Stimulated activated CD8-positive, alpha-beta memory T cell treated with anti-CD3 and anti-CD28 coated beads, Interleukin-2, amount 100 ng/mL, for 48 hours (primary cell): ENCODE measurements around the gene USP47.

ENCODE experiments used
- DNase-seq, 2 donors: peaks; one replicate each; pipeline ENCODE4 v3.0.0-alpha.2; 2020; ENCODE audit warnings: low read depth in 2 of 2

USP47 gene

DNA sequence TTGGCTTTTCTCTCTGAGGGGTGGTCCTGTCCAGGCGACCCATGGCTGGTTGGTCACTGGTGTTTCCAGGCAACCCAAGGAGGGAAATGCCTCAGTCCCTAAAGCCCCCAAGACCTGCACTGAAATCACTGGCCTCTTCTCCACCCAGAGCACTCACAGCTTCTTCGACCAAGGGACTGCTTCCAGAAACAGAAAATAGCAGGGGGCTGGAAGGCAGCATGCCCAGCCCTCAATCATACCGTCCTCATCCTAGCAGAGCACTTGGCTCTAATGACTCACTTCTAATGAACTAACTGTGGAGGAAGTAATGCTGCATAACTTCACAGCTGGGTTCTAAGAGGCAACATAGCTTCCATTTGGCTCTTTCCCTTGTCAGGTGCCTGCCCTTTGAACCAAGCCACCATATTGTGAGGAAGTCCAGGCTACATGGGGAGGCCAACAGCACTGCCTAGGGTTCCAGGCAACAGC lies 139.1 kb downstream of the USP47 start:
- no peak for DNase-seq

DNA sequence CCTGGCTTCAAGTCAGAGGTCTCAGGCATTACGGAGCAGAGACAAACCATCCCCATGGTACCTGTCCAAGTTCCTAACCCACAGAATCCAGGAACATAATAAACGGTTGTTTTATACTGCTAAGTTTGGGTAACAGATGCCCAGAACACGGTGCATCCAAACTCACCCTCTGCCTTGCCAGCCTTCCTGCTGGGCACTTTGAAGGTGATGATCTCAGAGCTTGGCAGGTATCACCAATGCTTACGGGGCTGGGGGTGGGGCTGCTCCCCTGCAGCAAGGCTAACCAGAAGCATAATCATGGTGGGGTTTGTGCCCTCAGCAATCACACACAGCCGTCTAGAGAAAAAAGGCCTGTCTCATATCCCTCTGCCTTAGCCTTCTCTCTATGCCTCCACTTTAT lies 139.6 kb downstream of the USP47 start:
- no peak for DNase-seq

DNA sequence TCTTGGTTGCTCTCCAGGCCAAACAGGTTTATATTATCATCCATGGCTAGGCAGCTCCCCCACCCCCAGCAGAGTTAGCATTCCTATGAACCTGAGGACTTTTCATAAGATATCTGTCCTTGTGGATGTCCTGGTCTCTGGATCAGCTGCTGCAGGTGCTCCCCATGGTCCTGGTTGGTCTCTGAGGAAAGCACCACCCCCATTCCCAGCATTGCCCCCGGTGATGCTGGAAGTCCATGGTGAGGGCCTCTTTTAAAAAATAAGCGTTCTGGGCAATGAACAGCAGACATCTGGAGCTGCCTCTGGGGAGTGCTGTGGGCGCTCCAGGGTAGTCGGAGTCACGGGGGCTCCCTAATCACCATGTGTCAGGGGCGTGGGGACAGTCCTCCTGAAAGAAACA lies 140.1 kb downstream of the USP47 start:
- DNase-seq: no peak

DNA sequence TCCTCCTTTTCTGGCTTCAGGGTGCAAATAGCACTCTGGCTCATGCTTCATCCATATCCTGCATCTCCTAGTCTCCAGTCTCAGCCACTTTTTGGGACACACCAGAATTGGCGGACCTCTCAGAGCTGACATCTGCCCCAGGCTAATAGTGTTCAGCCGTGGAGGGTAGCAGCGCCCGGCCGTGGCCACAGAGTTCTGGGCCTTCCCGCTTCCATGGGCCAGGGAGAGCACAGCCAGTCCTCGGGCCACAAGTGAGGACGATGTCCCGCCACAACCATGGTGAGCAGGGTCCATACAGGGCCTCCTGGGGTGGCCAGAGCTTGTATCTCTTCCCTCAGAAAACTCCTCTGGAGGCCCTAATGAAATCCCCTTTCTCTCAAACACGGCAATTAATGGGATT lies 140.7 kb downstream of the USP47 start:
- DNase-seq: no peak

DNA sequence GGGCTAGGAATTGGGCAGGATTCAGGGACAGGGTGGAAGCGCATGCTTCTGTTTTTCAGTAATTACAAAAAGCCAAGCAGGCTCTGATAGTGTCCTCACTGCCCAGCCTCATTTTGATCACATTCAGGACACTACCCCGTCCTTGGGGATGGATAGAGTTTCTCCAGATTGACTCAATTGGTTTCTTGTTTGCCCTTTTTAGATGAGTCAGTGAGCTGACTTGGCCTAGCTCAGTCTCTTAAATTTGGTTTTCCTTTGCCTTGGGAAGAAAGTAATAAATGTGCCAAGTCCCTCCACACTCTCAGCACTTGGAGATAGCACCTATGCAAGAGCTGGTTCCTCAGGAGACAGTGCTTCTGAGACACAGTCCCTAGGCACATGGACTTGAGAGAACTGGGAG lies 141.2 kb downstream of the USP47 start:
- DNase-seq: no peak

DNA sequence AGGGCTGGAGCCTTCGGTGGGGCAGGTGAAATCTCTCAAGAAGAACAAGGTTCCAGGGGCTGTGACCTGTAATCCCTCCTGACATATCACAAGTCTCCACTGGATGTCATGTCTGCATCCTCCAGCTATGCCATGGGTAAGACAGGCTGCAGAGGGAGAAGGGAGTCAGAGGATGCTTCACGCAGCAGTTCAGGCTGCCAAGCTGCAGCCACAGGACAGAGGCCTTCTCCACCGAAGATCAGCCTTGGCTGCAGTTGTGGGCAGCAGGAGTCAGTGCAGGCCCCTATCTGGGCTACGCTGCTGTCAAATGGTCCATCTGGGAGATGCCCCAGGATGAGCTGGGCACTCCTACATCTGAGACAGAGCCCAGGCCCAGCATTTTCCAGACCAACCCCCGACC lies 141.7 kb downstream of the USP47 start:
- DNase-seq: no peak

DNA sequence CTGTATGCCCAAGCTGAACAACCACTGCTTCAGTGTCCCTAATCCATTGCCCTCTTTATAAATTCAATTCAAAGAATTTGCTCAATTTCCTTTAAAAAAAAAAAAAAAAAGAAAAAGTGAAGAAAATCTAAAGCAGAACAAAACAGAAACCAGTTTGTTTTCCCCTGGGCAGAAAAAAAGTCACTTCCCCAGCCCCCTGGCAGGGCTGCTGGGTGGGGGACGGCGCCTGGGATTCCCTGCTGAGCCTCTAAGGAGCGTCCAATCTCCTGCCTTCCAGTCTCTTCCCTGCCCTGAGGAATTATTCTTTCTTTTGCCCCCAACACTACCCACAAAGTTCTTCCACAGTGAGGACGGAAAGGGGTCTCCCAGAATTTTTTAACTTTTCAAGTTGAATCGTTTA lies 142.8 kb downstream of the USP47 start:
- no peak for DNase-seq

DNA sequence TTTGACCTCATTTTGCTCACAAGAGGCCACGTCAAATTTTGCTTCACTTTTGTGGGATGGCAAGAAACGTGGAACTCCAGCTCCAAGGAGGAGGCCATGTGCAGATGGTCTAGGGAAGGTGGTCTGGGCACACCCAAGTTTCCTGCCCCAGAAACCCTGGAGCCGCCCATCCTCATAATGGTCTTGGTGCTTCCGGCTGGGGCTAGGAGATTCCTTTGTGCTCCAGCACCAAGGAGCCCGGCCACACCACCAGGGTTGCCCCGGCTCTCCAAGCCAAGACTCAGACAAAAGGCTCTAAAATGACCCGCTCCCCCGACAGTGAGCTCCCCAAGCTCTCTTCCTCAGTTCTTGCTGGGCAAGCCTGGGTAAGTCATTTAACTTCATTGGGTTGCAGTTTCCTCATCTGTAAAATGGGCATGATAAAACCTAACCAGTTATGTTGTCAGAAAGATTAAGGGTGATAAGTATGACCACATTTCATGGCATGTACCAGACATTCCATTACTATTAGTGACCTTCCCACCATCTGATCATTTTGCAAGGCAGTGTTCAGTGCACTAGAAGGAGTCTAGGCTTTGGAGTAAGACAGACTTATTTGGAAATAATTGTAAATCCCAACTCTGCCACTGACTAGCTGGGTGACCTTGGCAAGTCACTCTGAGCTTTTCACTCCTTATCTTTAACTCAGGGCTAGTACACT lies 143.4 kb downstream of the USP47 start:
- no peak for DNase-seq

DNA sequence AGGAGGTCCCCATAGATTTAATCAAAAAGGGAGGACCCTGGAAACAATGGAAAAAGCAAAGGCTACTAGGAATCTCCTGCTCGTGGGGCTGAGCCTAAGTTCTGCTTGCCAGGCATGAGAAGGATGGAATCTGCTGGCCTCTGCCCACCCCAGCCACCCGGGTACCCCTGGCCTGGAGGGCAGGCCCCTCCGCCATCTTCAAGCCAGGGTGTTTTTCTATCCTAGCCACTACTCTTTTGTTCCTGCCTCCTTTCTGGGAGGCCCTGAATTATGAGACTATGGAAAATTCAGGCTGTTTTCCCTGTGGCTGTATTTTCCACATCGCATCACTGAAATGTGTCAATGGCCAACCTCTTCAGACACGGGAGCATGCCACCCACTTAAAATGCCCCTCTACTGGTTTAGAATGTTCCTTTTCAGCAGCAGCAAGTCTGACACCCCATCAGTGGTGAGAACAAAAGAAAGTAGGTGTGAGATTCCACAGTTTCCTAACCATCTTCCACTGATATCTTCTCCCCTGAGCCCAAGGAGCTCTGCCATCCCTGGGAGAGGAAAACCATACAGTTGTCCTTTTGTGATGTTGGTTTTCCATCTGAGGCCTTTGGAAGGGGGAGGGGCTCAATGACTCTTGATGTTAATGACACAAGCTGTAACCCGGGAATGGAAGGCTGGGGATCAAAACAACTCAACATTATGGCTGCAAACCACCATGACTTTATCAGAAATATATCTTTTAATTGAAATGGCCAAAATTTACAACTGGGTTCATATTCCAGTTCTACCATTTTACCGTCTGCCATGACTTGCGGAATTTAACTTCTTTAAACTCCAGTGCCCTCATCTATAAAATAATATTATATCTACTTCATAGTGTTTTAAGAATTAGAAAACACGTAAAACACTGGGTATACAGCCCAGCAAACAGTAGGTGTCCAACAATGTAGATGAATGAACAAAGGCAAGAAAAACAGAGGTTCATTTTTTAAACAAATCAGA lies 144.5 kb downstream of the USP47 start:
- DNase-seq: no peak

DNA sequence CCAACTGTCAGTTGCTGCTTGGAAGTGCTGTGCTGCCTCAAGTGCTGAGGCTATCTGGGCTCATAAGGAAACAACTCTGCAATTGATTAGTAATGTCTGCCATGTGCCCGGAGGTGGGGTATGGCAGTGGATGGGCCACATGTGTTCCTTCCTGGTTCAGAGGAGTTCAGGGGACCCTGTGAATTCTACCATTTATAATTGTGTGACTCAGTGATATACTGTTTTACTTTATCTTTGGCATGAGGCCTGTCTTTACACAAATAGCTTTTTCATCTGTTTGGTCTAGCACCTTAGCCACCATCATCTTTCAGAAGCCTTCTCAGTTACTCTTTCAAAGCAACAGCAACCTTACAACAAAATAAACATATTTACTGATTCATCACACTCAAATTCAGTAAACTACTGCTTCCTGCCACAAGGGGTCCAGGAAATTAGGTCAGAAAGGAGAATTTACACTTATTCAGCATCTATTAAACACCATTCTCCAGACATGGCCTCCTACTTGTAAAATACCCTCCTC lies 145.8 kb downstream of the USP47 start:
- DNase-seq: no peak

DNA sequence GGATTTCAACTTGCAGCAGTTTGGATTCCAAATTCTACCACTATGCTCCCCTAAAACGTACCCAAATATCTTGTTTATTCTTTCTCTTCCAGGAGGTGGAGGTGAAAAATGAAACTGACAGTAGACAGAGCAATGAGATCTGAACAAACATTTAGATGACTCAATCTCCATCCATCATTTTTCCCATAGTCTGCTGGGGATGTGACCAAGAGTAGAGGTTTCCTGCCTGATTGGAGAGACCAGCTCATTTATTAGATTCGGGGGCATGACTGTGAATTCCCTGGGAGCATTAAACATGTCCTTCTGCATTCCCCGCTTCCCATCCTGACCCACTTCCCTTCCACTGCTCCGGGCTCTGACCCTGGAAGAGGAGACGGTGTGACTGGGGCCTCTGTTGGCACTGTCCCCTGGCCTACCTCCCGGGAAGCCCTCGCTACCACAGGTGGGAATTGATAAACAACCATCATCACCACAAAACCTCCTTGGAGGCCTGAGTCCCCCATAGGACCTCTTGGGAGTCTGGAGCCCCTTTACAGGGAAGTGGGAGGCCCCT lies 146.4 kb downstream of the USP47 start:
- DNase-seq: no peak

DNA sequence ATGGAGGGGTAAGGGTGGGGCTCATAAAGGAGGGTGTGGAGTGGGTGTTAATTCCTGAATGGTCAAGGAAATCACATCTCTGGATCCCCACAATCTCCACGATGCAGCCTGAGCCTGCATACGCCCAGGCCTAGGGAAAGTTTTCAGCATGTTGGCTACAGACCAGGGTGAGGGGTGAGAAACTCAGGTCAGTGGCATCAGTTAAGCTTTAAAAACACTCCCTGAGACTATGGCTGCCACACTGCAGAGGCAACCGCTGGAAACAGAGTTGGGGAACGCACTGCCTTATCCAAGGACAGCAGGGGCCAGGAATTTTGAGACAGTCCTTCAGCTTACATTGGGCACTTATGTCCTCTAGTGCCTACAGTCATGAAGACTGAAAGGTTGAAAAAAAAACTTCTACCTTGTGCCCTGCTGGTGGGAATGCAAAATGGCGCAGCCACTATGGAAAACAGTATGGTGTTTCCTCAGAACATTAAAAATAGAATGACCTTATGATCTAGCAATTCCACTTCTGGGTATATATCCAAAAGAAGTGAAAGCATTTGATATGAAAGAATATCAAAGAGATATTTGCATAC lies 147.0 kb downstream of the USP47 start:
- DNase-seq: no peak

DNA sequence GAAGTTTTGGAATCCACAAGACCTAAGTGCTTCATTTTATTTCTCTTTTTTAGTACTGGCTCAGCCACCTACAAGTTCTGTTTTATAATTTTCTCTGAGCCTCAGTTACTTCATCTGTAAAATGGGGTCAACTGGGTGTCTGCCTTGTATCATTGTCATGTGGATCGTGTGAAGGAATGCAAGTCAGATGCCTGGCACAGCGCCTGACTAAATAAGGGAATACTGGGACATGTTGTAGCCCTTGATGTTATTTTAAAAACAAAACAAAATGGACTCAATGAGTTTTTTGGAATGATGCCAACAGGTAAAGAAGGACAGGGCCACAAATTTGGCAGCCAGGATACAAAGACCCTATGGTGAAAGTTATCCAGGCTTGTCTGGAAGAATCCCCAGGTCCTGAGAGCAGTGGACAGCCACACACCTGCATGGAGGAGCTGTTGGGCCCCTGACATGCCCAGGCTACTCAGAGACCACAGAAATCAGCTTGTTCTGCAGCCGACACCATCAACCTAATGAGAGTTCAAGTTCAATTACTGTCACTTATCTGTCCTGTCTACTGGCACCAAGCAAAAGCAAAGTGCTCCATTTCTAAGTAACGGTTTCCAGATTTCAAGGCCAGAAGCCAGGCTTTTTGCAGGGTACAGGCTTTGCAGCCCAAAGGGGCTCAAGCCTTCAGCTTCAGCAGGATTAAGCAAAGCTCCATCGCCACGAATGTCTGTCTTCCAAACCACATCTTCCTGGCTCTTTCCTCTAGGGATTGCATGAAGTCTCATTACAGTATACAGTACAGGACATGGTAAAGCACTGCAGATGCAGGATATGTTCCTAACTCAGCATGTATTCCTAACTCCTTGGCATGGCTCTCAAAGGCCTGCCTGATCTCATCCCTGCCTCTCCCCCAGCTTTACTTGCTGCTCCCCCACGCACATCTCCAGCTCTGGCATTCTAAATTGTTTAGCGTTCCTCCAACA lies 148.3 kb downstream of the USP47 start:
- DNase-seq: no peak

DNA sequence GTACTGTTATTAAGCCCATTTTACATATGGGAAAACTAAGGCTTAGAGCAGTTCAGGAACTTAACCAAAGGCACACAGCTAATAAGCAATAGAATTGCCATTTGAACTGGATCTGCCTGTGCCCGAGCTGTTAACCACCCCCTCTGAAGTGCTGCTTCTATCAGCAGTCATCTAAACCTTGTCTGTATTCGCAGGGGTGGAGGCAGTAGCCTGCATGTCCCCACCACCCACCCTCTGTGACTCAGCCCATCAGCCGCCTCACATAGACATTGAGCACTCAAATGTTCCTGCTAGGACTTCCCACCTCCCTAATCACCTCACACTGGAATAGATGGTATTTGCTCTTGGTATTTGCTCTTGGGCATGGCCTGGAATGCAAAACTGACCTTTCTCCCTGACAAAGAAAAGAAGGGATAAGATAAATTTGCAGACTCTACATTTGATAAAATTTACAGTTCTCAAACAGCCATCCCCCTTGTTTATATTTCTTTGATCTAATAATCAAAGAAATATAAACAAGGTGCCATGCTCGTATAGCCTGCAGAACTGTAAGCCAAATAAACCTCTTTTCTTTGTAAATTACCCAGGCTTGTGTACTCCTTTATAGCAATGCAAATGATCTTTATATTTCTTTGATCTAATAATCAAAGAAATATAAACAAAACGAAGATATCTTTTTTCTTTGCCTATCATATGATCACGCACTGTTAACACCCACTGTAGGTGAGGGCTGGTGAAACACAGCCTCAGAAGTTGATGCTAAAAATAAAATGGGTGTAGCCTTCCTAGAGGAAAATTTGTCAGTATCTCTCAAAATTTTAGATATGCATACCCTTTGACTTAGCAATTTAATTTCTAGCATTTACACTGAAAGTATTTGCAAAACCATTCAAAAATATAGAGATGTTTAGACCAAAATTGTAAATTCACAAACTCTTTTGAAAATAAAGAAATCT lies 150.8 kb downstream of the USP47 start:
- DNase-seq: no peak

DNA sequence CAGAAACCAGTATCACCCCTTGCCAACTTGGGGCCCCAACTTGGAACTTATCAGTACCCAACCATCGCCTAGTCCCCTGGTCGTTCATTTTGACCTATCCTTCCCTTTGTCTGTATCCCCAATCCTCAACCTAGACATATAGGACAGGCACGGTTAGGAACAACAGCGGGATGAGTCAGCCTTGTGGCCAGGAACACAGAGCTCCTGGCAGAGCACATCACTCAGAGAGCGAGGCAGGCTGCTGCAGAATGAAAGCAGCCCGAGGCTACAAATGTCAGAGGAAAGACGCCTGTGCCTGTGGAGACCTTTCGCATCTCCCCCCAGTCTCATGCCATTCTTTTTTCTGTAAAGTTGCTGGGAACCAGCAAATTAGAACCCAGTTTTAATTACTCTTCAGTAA lies 152.1 kb downstream of the USP47 start:
- no peak for DNase-seq

DNA sequence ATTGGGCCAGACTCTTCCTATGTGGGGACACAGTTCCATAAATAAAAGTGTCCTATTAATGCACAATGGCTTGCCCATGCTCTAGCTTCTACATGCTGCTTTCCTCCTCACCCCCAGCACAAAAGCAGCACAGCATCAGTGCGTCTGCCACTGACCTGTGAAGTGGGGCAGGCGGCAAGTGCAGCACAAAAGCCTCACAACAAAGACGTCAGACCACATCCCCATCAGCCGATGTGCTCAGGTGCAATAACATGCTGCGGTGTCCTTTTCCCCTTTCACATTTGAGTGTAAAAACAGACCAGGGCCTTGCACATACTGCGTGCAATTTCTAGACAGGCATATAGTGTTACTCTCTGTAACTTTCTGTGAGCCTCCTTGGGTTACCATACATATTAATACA lies 153.8 kb downstream of the USP47 start:
- no peak for DNase-seq

DNA sequence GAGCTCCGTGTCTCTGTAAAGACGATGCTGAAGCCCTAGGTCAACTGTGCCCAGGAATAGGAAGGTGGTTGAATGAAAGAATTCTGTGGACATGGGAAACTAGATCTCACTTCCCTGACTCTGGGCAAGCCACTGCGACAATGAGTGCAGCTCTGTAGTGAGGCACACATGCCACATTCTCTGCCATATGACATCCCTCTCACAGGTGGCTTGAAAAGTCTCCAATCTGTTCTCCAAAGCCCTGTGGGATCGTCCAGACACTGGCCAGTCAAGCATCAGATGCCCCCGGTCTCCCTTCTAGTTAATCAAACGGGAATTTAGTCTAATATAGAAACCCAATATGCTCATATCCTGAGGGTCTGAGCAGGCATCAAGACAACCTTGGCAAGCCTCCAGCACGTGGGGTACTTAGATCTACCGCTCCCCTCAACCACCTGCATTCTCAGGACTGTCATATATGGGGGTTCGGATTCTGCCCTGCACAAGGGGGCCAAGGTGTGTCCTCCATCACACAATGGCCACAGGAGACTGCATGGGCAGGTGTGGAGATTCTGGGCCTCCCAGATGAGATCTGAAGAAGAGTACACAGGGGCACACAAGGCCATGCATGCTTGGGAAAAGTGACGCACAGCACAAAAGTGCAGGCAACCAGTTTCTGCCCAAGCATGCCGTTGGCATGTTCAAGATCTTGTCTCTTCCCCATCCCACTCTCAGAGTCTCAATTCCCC lies 154.7 kb downstream of the USP47 start:
- DNase-seq: no peak

DNA sequence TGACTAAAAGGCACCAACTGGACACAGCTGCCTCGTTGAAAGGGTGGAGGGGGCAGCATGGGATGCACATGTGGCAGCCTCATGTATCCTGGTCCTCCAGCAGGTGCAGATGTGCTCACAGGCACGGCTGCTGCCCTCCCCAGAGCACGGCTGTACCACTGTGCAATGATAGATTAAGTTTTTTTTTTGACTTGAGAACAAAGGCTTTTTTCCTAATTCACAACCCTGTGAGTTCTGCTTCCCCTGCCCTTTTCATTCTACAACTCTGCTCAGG lies 155.2 kb downstream of the USP47 start:
- no peak for DNase-seq

DNA sequence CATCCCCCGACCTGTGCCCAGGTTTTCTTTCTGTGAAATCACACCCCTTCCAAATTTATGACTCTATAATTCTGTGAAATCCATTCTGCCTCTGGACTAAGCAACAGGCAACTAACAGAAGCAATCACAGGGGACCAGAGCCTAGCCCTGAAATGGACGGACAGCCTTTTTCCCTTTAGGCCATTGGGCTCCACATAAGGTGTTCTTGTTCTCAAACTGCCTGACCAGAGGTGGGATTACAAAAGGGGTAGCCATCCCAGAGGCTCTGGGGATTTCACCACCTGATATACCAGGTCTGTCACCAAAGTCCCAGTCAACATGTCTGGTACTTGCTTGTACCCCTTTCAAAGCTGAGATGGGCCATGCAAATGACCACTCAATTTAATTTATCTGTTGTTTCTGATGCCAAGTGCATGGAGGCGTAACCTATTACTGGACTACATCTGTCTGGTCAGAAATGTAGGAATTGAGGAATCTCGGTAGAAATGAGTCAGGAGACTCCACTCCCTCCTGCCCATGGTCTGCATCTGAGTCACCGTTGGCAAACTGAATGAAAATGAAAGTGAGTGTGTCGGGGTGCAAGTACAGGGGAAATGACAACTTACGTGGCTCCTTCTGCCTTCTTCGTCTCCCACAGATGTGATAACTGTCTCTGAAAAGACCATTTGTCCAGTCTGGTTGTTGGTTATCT lies 156.5 kb downstream of the USP47 start:
- DNase-seq: no peak
